NCI-H345 treated with DMSO at 0.1 percent for 48 hours (cell line): ENCODE data around the gene CACNA2D2.

Source experiments
- DNase-seq: peaks from one replicate; lab custom pipeline; 2025; ENCODE audit not compliant: unreplicated experiment; lab: John Stamatoyannopoulos, UW

The CACNA2D2 gene

GRCh38 chr3:50374363-50375257, 128.8 kb downstream of the CACNA2D2 start:
- no peak for DNase-seq

- no peak for DNase-seq
These were observed 130.0 kb downstream of the CACNA2D2 start for GRCh38 chr3:50373146-50374051.

GRCh38 chr3:50372349-50372748, 131.1 kb downstream of the CACNA2D2 start:
- no peak for DNase-seq

GRCh38 chr3:50371133-50371685, 132.2 kb downstream of the CACNA2D2 start:
- DNase-seq, result no peak

- DNase-seq, result no peak
These were observed 132.8 kb downstream of the CACNA2D2 start for GRCh38 chr3:50370594-50370993.

- no peak for DNase-seq
These were observed 134.3 kb downstream of the CACNA2D2 start for GRCh38 chr3:50369012-50369670.

- no peak for DNase-seq
These were observed 137.6 kb downstream of the CACNA2D2 start for GRCh38 chr3:50365842-50366220.

- peak; percentile 41 for DNase-seq
These were observed 138.2 kb downstream of the CACNA2D2 start for GRCh38 chr3:50365080-50365841.

- no peak for DNase-seq
These were observed 138.8 kb downstream of the CACNA2D2 start for GRCh38 chr3:50364573-50365079.

GRCh38 chr3:50359760-50360110, 143.7 kb downstream of the CACNA2D2 start:
- DNase-seq, result no peak

- DNase-seq, result peak; percentile 85
These were observed 144.3 kb downstream of the CACNA2D2 start, which contains the start of gene TMEM115 for GRCh38 chr3:50358911-50359759. TMEM115 (minus strand) TSS chr3:50359521; CDS start chr3:50359063, 458 bp downstream.

- no peak for DNase-seq
These were observed 145.0 kb downstream of the CACNA2D2 start for GRCh38 chr3:50358355-50358910.

- no peak for DNase-seq
These were observed 146.0 kb downstream of the CACNA2D2 start for GRCh38 chr3:50357481-50357880.

GRCh38 chr3:50356553-50356952, 146.9 kb downstream of the CACNA2D2 start:
- no peak for DNase-seq

- DNase-seq, result no peak
These were observed 147.4 kb downstream of the CACNA2D2 start for GRCh38 chr3:50355829-50356552.

- DNase-seq, result no peak
These were observed 148.6 kb downstream of the CACNA2D2 start for GRCh38 chr3:50354850-50355249.

- no peak for DNase-seq
These were observed 149.2 kb downstream of the CACNA2D2 start for GRCh38 chr3:50354186-50354764.
